Cardiac fibroblast (primary cell): ENCODE data around the gene SLC35F1.

Source experiments
- DNase-seq, 2 donors: peaks; one replicate each; pipeline versions ENCODE4 v3.0.0 to v3.0.0-alpha.2; 2010; ENCODE audit warnings: low read depth in 2 of 2
- H3K4me3 ChIP-seq, 2 donors: replicated peaks in 1 of 2; 1 replicate in 1 of 2; 2 replicates in 1 of 2; pipeline ENCODE4 v1.5.1; 2011; ENCODE audit warnings: low read depth in 2 of 2, low read length in 2 of 2, mild to moderate bottlenecking in 2 of 2, moderate library complexity in 1 of 2
- TF ChIP-seq, protein P1 (sequence below): IDR thresholded peaks from one replicate; pipeline ENCODE4 v1.5.1; 2011; ENCODE audit warnings: low read depth, mild to moderate bottlenecking, low read length, inconsistent platforms

The SLC35F1 gene

DNA sequence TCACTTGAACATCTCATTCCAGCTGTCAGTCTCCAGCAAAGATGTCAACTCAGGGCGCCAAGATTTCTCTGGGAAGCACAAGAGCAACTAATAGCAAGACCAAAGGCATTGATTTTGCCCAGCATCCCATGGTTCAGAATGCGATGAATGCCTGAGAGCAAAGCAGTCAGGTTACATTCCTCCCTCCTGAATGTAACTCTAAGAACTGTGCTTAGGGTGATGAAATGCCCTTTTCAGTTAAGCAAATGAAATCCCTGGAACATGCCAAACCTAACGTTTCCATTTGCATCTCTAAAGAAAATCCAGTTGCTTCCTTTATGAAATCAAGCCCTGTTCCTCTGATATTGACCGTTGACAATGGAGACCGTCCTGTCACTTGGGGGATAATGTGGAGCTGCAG lies 417.1 kb downstream of the SLC35F1 start:
- H3K4me3 ChIP-seq, result no peak overlapping the region

DNA sequence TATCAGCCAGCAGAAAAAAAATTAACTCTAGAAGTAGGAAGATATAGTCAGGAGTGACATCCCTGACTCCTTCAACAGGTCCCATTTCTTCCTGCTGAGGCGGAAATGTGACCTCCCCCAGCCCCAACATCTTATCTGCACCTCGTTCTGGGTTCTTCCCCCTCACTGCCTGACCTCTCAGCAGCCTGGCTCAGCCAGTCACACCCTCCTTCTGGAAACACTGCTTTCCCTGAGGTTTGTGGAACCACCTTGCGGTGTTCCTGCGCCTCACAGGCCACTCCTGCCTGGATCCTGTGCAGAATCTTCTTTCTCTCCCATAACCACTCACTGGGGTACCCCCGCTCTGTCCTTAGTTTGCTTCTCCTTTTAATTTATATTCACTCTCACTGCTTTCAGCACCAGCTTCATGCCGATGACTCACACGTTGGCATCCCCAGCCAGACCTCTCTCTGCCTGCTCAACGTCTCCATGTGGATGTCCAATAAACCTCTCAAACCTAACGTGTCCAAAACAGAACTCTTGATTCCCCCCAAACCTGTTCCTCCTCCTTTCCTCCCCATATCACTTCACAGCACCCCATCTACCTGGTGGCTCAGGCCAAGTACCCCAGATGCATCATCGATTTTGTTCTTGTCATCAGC lies 418.3 kb downstream of the SLC35F1 start:
- DNase-seq, result peak in 1 of 2 donors; percentile 5
- TF ChIP-seq, protein P1, sequence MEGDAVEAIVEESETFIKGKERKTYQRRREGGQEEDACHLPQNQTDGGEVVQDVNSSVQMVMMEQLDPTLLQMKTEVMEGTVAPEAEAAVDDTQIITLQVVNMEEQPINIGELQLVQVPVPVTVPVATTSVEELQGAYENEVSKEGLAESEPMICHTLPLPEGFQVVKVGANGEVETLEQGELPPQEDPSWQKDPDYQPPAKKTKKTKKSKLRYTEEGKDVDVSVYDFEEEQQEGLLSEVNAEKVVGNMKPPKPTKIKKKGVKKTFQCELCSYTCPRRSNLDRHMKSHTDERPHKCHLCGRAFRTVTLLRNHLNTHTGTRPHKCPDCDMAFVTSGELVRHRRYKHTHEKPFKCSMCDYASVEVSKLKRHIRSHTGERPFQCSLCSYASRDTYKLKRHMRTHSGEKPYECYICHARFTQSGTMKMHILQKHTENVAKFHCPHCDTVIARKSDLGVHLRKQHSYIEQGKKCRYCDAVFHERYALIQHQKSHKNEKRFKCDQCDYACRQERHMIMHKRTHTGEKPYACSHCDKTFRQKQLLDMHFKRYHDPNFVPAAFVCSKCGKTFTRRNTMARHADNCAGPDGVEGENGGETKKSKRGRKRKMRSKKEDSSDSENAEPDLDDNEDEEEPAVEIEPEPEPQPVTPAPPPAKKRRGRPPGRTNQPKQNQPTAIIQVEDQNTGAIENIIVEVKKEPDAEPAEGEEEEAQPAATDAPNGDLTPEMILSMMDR, result no peak
- no peak overlapping the region for H3K4me3 ChIP-seq

More for the DNA sequence above, 417.1 kb downstream of the SLC35F1 start:
- DNase-seq, result no peak
- TF ChIP-seq, protein P1, result no peak

DNA sequence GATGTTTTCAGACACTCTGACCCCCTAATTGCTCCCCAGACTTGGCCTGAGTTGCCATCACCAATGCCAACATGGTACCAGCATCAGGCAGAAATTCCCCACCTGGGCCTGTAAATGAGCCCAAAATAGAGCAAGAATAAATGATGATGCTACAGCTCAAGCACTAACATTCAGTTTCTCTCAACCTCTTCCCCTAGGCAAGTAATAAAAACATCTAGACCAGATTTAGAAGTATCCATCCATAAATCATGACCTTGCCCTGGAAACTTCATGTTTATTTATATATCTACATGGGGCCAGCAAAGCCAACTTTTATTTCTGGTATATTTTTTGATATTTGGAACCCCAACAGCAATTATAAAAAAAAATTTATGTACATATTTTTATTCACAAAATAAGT lies 419.6 kb downstream of the SLC35F1 start:
- DNase-seq, result no peak
- TF ChIP-seq, protein P1, result no peak

DNA sequence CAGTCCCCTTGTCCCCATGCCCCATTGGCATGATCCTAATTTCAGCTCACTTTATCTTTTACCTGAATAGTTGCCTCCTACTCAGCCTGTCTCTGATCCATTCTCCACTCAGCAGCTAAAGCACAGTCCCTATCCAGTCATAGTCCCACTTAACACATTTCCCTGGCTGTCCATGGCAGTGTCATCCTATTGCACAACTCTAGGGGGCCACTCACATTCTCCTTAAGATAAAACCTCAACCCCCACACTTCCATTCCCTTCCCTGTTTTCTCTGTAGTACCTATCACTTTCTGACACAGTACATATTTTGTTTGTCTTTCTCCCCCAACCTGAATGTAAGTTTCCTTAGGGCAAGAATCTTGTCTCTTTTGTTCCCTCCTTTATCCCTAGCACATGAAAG lies 420.2 kb downstream of the SLC35F1 start:
- TF ChIP-seq, protein P1, result no peak
- H3K4me3 ChIP-seq, result no peak overlapping the region
- no peak for DNase-seq

More for the DNA sequence above, 419.6 kb downstream of the SLC35F1 start:
- no peak overlapping the region for H3K4me3 ChIP-seq

DNA sequence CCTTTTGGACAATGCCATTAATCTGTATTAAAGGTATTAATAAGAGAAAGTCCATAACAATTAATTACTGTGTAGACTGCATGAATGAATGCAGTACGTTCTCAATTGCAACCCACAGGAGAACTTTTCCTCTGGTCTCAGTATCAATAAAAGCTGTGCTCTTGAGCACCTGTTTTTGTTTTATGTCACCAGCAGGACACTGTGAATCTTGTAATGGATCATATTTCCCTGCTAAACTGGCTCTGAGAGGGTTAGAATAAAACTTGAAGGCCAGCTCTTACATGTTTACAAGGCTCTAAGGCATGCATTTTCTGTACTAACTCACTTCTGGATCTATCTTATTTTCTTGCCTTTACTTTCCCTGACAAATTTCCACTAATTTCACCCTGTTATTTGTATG lies 426.7 kb downstream of the SLC35F1 start:
- DNase-seq, result no peak
- no peak overlapping the region for H3K4me3 ChIP-seq
- TF ChIP-seq, protein P1, result no peak

DNA sequence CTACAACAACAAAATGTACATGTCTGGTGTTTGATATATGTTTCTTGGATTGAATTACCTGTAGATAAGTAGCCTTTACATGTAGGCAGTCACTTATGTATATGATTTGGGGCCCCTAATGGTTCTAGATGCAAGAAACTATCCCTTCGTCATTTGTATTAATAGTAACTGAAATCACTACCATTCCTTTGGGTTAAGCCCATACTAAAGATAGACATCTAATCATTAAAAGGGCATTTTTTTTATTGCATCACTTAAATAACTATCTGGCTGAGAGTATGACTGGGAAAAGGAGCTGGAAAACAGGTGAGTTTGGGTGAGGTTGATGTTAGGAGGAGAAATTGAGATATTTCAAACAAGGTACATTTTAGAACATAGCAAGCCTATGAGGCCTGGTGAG lies 427.6 kb downstream of the SLC35F1 start:
- DNase-seq, result no peak
- H3K4me3 ChIP-seq, result no peak overlapping the region

More for the DNA sequence above, 427.6 kb downstream of the SLC35F1 start:
- TF ChIP-seq, protein P1, result no peak
